Endothelial cell of umbilical vein (primary cell): ENCODE data around the gene WDR37. TPM values are rescaled to one million over a fixed set of nuclear protein-coding genes. Genes with fewer than 3 reads are reported as not detected.

Experiments
- BruUV-seq: library from RNA; stranded (reverse); fragments of 400-500 nt; replicated peaks from 2 replicates; lab custom pipeline; 2021; lab: Mats Ljungman, UMichigan
- CTCF ChIA-PET: fragments of 300-600, 350-600 bp; sonication (Branson Sonifier 250); formaldehyde crosslinking; loops from one replicate; lab custom pipeline; 2021; ENCODE audit warnings: antibody characterized with exemption, inconsistent platforms; lab: Charles Lee
- POLR2A ChIA-PET: fragments of 300-600, 350-600 bp; sonication (Branson Sonifier 250); formaldehyde crosslinking; loops from one replicate; lab custom pipeline; 2021; ENCODE audit warnings: antibody characterized with exemption, inconsistent platforms; lab: Charles Lee
- DNase-seq: peaks from one replicate; pipeline ENCODE4 v3.0.0-alpha.2; 2011; ENCODE audit warnings: low read depth, low spot score
- FAIRE-seq: peaks from 2 replicates; lab custom pipeline; 2011; peaks lifted over from hg19 to GRCh38; lab: Jason Lieb, UNC
- H2AFZ ChIP-seq: 2 replicates; pipeline ENCODE4 v1.6.0; 2012; ENCODE audit warnings: low read depth, low read length, control low read depth, inconsistent platforms
- H3K27ac ChIP-seq: 2 replicates; pipeline ENCODE4 v1.5.1; 2011; ENCODE audit warnings: low read depth, mild to moderate bottlenecking, control low read depth, low read length, moderate library complexity; ENCODE audit not compliant: insufficient read depth
- H3K27me3 ChIP-seq, 2 experiments: 2 replicates each; pipeline versions ENCODE4 v1.6.0 to v1.6.1; 2011; ENCODE audit warnings: low read length in 2 of 2, mixed read lengths in 1 of 2; ENCODE audit not compliant: control insufficient read depth in 2 of 2, insufficient read depth in 2 of 2
- H3K36me3 ChIP-seq, 2 experiments: 2 replicates in 1 of 2; 3 replicates in 1 of 2; pipeline ENCODE4 v1.5.1; 2011; ENCODE audit warnings: low read length in 2 of 2, mild to moderate bottlenecking in 1 of 2, moderate library complexity in 1 of 2; ENCODE audit not compliant: control insufficient read depth in 2 of 2, insufficient read depth in 2 of 2; ENCODE audit errors: extremely low read depth in 1 of 2
- H3K4me1 ChIP-seq: 3 replicates; pipeline ENCODE4 v1.5.1; 2011; ENCODE audit warnings: mild to moderate bottlenecking, low read length; ENCODE audit not compliant: control insufficient read depth, insufficient read depth; ENCODE audit errors: extremely low read depth
- H3K4me2 ChIP-seq: 2 replicates; pipeline ENCODE4 v1.6.1; 2011; ENCODE audit warnings: low read length, control low read depth, mixed read lengths; ENCODE audit not compliant: insufficient read depth
- H3K4me3 ChIP-seq, 3 experiments: fragments of 200-600 bp in 1 of 3; sonication (generic), shearing (Covaris generic) in 1 of 3; replicated peaks in 1 of 3; 2 replicates each; pipeline ENCODE4 v1.5.1; 2011 to 2016; ENCODE audit warnings: control low read depth in 3 of 3, low read length in 3 of 3, mild to moderate bottlenecking in 2 of 3, inconsistent platforms in 1 of 3, low read depth in 1 of 3, moderate library complexity in 1 of 3; ENCODE audit not compliant: insufficient read depth in 1 of 3
- H3K79me2 ChIP-seq: 2 replicates; pipeline ENCODE4 v1.6.0; 2012; ENCODE audit warnings: low read length, inconsistent platforms; ENCODE audit not compliant: control insufficient read depth, insufficient read depth
- H3K9ac ChIP-seq: replicated peaks from 2 replicates; pipeline ENCODE3; 2011; ENCODE audit warnings: low read length, control low read depth; ENCODE audit not compliant: insufficient read depth; ENCODE audit errors: extremely low read depth
- H3K9me1 ChIP-seq: replicated peaks from 3 replicates; pipeline ENCODE4 v1.6.0; 2011; ENCODE audit warnings: mild to moderate bottlenecking, low read length; ENCODE audit not compliant: control insufficient read depth, insufficient read depth; ENCODE audit errors: extremely low read depth
- H3K9me3 ChIP-seq: replicated peaks from 2 replicates; pipeline ENCODE4 v1.5.1; 2012; ENCODE audit warnings: low read length, inconsistent platforms; ENCODE audit not compliant: control insufficient read depth, insufficient read depth
- H4K20me1 ChIP-seq: replicated peaks from 2 replicates; pipeline ENCODE3; 2011; ENCODE audit warnings: mild to moderate bottlenecking, low read length; ENCODE audit not compliant: control insufficient read depth, insufficient read depth; ENCODE audit errors: extremely low read depth
- EZH2 ChIP-seq: IDR thresholded peaks from 2 replicates; pipeline ENCODE4 v1.6.1; 2012; ENCODE audit warnings: borderline replicate concordance, low read depth, mild to moderate bottlenecking, moderate library complexity, low read length, inconsistent platforms; ENCODE audit not compliant: severe bottlenecking
- FOS ChIP-seq: IDR thresholded peaks from 2 replicates; pipeline ENCODE4 v1.6.1; 2011; ENCODE audit warnings: mild to moderate bottlenecking, low read length, moderate library complexity, borderline replicate concordance; ENCODE audit not compliant: insufficient read depth
- GATA2 ChIP-seq: IDR thresholded peaks from 2 replicates; pipeline ENCODE4 v1.7.0; 2011; ENCODE audit warnings: low read depth, mild to moderate bottlenecking, moderate library complexity, mixed read lengths, low read length; ENCODE audit not compliant: insufficient read length, insufficient read depth
- JUN ChIP-seq: IDR thresholded peaks from 2 replicates; pipeline ENCODE4 v1.6.1; 2011; ENCODE audit warnings: borderline replicate concordance, low read depth; ENCODE audit not compliant: insufficient read length, insufficient read depth
- MYC ChIP-seq: IDR thresholded peaks from one replicate; pipeline ENCODE4 v1.6.1; 2011; ENCODE audit warnings: mild to moderate bottlenecking, low read depth, low read length
- POLR2A ChIP-seq: IDR thresholded peaks from 2 replicates; pipeline ENCODE4 v1.6.1; 2012; ENCODE audit warnings: low read depth, mild to moderate bottlenecking, control low read depth, low read length
- POLR2AphosphoS5 ChIP-seq: IDR thresholded peaks from 2 replicates; pipeline ENCODE4 v1.6.1; 2012; ENCODE audit warnings: low read depth, mild to moderate bottlenecking, control low read depth, low read length, moderate library complexity; ENCODE audit not compliant: insufficient read depth
- dilution Hi-C: fragments of 300-500 bp; cut with MboI; formaldehyde crosslinking; loops from one replicate; pipeline ENCODE4 v1.15.0; 2019; ENCODE audit warnings: low sequenced_read_pairs; ENCODE audit not compliant: extremely low pct_ligation_motif_present
- intact Hi-C: fragments of 100-400 bp; cut with micrococcal nuclease; formaldehyde crosslinking; loops from one replicate; pipeline ENCODE4 v1.10.0; 2022
- polyA plus RNA-seq, 4 experiments: library from polyadenylated mRNA; depleted of rRNA in 3 of 4; stranded (reverse) in 3 of 4; unstranded in 1 of 4; fragments of >200 nt; gene quantifications; 2 replicates each; pipeline versions ENCODE4 v1.2.1 to v1.2.3, GENCODE V29; 2011 to 2012; ENCODE audit warnings: missing spikeins in 1 of 4
- total RNA-seq: library from RNA; stranded (reverse); gene quantifications from 2 replicates; pipeline ENCODE4 v1.2.3, GENCODE V29; 2021
- TF ChIP-seq, protein P1 (sequence below): IDR thresholded peaks from 2 replicates; pipeline ENCODE4 v1.6.1; 2011; ENCODE audit not compliant: insufficient read depth, insufficient read length
- TF ChIP-seq, protein P2 (sequence below), 2 donors: IDR thresholded peaks; 1 replicate in 1 of 2; 2 replicates in 1 of 2; pipeline ENCODE4 v1.5.1; 2011; ENCODE audit warnings: low read length in 2 of 2, mild to moderate bottlenecking in 2 of 2, moderate library complexity in 2 of 2, control low read depth in 1 of 2, inconsistent platforms in 1 of 2, low read depth in 1 of 2; ENCODE audit not compliant: insufficient read depth in 1 of 2; ENCODE audit errors: extremely low read depth in 1 of 2

WDR37 gene
- total and polyA plus RNA-seq, 2 donors (not counting 3 experiments of a cell fraction or from before 2014, with no cell fraction given) = 21.7 to 25.5 TPM

DNA sequence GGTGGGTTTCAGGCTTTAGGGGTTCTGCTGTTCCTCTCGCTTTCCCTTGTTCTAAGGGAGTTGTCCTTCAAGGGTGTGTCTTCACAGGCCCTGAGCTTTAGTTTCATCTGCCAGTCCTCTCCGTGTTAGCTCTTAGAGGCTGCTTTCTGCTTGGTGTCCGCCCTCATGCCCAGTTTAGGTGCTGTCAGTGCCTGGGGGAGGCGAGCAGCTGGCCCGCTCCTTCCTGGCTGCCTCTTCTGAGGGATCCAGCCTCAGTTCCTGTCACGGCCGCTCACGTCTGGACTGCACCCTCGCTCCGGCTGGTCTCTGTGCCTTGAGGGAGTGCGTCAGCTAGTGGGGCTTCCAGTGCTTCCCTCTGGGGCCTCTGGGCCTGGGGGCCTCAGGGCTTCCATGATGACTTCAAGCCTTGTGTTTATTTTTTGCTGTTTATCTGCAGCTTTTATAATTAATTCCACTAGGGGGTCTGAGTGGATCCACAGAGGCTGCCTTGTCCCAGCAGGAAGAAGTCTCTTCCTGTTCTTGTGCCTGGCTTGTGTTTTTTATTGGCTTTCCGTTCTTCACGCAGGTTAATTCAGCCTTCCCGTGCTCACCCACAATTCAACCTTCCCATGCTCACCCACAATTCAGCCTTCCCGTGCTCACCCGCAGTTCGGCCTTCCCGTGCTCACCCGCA lies 33.0 kb downstream of the WDR37 start:
- H3K4me3 ChIP-seq = no peak overlapping the region
- H2AFZ ChIP-seq = no peak overlapping the region
- POLR2A ChIA-PET = no interaction called here
- CTCF ChIA-PET = no interaction called here
- H3K27ac ChIP-seq = no peak overlapping the region
- H3K9me3 ChIP-seq = no peaks in the 10 kb centered on the region
- no peak overlapping the region for H3K4me2 ChIP-seq
- intact Hi-C loops = no loop called here
- no peaks in the 10 kb centered on the region for H3K9me1 ChIP-seq
- peaks cover 9 to 41% of the 10 kb centered on the region in 2 experiments for H3K36me3 ChIP-seq
- no peak overlapping the region for H3K9ac ChIP-seq
- no peaks in the 10 kb centered on the region for H3K79me2 ChIP-seq
- FAIRE-seq (no peak), DNase-seq (no peak)
- no TSS peak for BruUV-seq
- H3K4me1 ChIP-seq = no peaks in the 10 kb centered on the region
- dilution Hi-C loops = no loop called here
- no peaks in the 10 kb centered on the region for H4K20me1 ChIP-seq
- H3K27me3 ChIP-seq = no peaks in the 10 kb centered on the region
- TF ChIP-seq, protein P1, sequence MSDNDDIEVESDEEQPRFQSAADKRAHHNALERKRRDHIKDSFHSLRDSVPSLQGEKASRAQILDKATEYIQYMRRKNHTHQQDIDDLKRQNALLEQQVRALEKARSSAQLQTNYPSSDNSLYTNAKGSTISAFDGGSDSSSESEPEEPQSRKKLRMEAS = no peak
- TF ChIP-seq POLR2A (no peak), POLR2AphosphoS5 (no peak), EZH2 (no peak)

DNA sequence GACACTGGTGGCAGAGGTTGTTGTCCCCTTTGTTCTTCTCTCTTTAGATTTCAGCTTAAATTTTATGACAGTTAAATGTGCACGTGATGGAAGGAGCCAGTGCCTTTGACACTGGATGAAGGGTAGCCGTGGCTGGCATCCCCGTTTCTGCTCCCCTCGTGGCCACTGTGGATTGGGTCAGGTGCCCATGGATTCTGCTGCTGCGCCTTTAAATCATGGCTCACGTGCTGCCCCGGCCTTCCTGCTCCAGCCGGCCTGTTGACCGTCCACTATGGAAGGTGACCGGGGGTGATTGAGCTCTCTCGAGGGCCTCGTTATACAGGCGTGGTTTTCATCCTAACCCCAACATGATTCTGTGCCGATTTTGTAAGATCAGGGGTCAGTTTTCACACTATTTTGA lies 34.5 kb downstream of the WDR37 start:
- no TSS peak for BruUV-seq
- no peak for FAIRE-seq
- H3K36me3 ChIP-seq = peaks cover 9 to 38% of the 10 kb centered on the region in 2 experiments

More for the DNA sequence above, 34.5 kb downstream of the WDR37 start:
- no peak overlapping the region for H3K27ac ChIP-seq
- no peaks in the 10 kb centered on the region for H4K20me1 ChIP-seq
- TF ChIP-seq GATA2 (no peak), FOS (no peak), POLR2A (no peak), JUN (no peak), POLR2AphosphoS5 (no peak), MYC (no peak), EZH2 (no peak)
- TF ChIP-seq, protein P2, sequence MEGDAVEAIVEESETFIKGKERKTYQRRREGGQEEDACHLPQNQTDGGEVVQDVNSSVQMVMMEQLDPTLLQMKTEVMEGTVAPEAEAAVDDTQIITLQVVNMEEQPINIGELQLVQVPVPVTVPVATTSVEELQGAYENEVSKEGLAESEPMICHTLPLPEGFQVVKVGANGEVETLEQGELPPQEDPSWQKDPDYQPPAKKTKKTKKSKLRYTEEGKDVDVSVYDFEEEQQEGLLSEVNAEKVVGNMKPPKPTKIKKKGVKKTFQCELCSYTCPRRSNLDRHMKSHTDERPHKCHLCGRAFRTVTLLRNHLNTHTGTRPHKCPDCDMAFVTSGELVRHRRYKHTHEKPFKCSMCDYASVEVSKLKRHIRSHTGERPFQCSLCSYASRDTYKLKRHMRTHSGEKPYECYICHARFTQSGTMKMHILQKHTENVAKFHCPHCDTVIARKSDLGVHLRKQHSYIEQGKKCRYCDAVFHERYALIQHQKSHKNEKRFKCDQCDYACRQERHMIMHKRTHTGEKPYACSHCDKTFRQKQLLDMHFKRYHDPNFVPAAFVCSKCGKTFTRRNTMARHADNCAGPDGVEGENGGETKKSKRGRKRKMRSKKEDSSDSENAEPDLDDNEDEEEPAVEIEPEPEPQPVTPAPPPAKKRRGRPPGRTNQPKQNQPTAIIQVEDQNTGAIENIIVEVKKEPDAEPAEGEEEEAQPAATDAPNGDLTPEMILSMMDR (IDR thresholded peaks at IDR 0.05; ENCODE audit: extremely low read depth in 1 of 2, insufficient read depth in 1 of 2, low read depth in 1 of 2, low read length in 2 of 2) = no peak
- TF ChIP-seq, protein P1 = no peak
- H3K4me3 ChIP-seq = no peak overlapping the region
- no peaks in the 10 kb centered on the region for H3K9me3 ChIP-seq
- ChIA-PET CTCF (no interaction called here), POLR2A (no interaction called here)
- intact Hi-C loops = no loop called here
- H3K9ac ChIP-seq = no peak overlapping the region
- dilution Hi-C loops = no loop called here
- H3K79me2 ChIP-seq = no peaks in the 10 kb centered on the region
- no peaks in the 10 kb centered on the region for H3K9me1 ChIP-seq
- no peaks in the 10 kb centered on the region for H3K4me1 ChIP-seq
- H3K4me2 ChIP-seq = no peak overlapping the region
- no peak for DNase-seq
- H2AFZ ChIP-seq = no peak overlapping the region
- H3K27me3 ChIP-seq = no peaks in the 10 kb centered on the region
